ENCODE data around the gene MACROD1.

Gene MACROD1, protein sequence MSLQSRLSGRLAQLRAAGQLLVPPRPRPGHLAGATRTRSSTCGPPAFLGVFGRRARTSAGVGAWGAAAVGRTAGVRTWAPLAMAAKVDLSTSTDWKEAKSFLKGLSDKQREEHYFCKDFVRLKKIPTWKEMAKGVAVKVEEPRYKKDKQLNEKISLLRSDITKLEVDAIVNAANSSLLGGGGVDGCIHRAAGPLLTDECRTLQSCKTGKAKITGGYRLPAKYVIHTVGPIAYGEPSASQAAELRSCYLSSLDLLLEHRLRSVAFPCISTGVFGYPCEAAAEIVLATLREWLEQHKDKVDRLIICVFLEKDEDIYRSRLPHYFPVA

DNA sequence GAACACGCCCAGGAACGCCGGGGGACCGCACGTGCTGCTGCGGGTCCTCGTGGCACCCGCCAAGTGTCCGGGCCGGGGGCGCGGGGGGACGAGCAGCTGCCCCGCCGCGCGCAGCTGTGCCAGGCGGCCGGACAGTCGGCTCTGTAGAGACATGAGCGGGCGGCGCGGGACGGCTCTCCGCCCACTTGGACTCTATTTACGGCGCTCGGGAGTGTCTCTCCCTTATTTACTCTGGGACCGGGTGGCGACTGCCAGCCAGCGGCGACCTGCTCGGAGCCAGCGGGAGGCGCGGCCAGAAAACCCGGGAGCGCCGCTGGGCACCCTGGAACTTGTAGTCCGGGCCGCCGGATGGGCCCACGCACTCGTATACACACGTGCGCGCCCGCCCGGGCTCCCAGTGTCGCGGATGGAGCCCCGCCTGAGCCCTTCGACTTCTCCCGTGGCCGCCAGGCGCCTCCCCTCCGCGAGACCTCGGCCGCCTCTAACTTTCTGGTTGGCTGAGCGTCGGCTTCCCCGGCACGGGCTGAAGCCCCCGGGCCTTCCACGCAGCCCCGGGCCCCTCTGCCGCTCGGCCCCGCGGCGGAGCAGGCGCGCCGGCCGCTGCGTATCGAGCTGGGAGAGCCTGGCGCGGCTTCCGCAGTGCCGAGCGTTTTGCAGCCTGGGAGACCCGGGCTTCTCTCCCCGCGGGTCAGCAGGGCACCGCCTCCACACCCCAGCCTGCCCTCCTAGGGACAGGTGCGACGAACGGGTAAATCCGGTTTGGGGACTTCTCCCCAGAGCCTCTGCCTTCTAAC is at the start of gene MACROD1:
TSS of gene MACROD1 (minus strand) at position 272 of the 794 bp plus-strand sequence. CDS start at position 153, 119 bp downstream.
- peak within 1 kb of the TSS; percentile 66 for H3K4me3 ChIP-seq (ENCODE audit: low read length)
- peak; percentile 76 for DNase-seq (ENCODE audit: low read depth)
- TF ChIP-seq, protein P1, sequence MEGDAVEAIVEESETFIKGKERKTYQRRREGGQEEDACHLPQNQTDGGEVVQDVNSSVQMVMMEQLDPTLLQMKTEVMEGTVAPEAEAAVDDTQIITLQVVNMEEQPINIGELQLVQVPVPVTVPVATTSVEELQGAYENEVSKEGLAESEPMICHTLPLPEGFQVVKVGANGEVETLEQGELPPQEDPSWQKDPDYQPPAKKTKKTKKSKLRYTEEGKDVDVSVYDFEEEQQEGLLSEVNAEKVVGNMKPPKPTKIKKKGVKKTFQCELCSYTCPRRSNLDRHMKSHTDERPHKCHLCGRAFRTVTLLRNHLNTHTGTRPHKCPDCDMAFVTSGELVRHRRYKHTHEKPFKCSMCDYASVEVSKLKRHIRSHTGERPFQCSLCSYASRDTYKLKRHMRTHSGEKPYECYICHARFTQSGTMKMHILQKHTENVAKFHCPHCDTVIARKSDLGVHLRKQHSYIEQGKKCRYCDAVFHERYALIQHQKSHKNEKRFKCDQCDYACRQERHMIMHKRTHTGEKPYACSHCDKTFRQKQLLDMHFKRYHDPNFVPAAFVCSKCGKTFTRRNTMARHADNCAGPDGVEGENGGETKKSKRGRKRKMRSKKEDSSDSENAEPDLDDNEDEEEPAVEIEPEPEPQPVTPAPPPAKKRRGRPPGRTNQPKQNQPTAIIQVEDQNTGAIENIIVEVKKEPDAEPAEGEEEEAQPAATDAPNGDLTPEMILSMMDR (conservative IDR thresholded peaks at IDR 0.05; ENCODE audit: low read length), result no peak

DNA sequence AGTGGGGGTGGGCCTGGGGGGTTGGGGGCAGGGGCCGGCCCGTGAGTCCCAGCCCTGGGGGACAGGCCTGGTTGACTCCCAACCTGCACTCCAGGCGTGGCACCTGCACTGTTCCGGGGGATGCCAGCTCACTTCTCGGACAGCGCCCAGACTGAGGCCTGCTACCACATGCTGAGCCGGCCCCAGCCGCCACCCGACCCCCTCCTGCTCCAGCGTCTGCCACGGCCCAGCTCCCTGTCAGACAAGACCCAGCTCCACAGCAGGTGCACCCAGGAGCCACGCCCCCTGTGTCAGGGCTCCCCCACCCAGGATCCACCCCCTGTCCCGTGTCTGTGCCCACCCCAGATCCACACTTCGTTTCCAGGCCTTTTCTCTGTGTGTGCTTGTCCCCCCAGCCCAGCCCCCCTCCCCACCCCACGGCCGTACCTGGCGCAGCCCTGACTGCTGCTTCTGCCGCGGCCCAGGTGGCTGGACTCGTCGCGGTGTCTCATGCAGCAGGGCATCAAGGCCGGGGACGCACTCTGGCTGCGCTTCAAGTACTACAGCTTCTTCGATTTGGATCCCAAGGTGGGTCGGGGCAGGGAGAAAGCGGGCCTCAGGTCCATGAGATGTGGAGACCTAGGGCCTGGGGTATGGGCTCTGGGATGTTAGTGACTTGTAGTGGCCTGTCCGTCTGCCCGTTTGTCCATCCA is 45.4 kb upstream of the MACROD1 start:
- TF ChIP-seq, protein P1 (conservative IDR thresholded peaks at IDR 0.05; ENCODE audit: low read length), result no peak
- DNase-seq (ENCODE audit: low read depth), result no peak
- H3K4me3 ChIP-seq (ENCODE audit: low read length), result no peak overlapping the region

DNA sequence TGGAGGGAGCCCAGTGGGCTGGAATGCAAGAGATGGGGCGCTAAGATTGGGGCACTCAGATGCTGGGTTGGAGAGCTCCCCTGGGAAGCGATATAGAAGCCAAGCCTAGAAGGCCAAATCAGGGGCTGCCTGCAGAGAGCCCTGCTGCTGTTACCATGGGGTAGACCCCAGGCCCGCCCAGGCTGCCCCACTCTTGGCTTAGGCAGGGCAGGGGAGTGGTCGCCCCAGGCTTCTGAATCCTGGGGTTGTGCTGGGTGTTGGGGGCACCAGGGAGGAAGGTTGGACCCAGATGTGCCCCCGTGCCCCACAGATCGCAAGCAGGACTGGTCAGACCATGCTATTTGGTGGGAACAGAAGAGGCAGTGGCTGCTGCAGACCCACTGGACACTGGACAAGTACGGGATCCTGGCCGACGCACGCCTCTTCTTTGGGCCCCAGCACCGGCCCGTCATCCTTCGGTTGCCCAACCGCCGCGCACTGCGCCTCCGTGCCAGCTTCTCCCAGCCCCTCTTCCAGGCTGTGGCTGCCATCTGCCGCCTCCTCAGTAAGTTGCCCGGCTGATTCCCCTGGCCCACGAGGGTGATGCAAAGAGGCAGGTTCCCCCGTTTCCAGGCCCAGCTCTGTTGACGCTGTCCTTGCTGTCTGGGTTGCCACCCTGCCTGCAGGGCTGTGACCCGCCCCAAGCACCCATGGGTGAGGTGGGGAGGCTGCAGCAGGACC is 44.5 kb upstream of the MACROD1 start:
- TF ChIP-seq, protein P1 (conservative IDR thresholded peaks at IDR 0.05; ENCODE audit: low read length), result no peak
- DNase-seq (ENCODE audit: low read depth), result no peak
- no peak overlapping the region for H3K4me3 ChIP-seq (ENCODE audit: low read length)

DNA sequence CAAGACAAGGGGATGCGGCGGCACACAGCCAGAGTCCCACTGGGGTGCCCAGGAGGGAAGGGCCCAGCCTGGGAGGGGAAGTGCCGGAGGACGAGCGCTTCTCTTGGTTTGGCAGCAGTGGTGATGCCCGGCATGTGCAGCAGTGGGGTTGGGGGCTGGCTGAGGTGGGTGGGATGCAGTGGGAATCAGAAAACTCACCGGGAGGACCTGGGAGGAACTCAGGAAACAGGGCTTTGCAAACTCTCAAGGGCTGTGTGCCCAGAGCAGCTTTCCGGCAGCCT is 43.6 kb upstream of the MACROD1 start:
- no peak overlapping the region for H3K4me3 ChIP-seq (ENCODE audit: low read length)
- TF ChIP-seq, protein P1 (conservative IDR thresholded peaks at IDR 0.05; ENCODE audit: low read length), result no peak
- no peak for DNase-seq (ENCODE audit: low read depth)

DNA sequence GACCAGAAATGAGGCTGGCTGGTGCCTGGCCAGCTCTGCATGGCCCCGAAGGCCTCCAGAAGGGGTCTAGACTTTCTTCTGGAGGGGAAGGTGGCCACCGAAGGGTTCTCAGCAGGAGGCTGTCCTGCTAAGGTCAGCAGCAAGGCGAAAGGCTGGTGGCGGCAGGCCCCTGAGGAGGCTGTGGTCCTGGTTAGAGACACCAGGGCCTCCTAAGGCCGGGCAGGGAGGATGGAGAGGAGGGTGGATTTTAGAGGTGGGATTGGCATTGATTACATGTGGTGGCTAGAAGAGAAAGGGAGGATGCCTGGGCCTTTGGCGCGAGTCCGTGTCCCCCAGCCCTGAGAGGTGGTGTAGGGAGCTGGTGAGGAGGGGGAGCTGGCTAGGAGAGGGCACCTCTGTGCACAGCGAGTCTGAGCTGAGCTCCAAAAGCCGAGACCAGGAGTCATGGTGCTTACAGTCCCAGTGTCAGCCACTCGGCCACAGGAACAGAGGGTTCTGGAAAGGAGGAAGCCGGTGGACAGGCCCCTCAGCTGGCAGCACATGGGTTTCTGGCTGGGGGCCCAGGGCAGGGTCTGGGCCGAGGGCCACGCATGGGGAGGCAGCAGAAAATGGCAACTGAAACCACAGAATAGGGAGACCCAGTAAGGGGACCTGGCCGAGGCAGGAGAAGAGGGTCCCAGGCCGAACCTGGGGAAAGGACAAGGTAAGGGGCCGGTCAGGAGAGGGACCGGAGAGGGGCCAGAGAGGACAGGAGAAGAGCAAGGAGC is 43.1 kb upstream of the MACROD1 start:
- H3K4me3 ChIP-seq (ENCODE audit: low read length), result no peak overlapping the region
- no peak for DNase-seq (ENCODE audit: low read depth)
- TF ChIP-seq, protein P1 (conservative IDR thresholded peaks at IDR 0.05; ENCODE audit: low read length), result no peak

DNA sequence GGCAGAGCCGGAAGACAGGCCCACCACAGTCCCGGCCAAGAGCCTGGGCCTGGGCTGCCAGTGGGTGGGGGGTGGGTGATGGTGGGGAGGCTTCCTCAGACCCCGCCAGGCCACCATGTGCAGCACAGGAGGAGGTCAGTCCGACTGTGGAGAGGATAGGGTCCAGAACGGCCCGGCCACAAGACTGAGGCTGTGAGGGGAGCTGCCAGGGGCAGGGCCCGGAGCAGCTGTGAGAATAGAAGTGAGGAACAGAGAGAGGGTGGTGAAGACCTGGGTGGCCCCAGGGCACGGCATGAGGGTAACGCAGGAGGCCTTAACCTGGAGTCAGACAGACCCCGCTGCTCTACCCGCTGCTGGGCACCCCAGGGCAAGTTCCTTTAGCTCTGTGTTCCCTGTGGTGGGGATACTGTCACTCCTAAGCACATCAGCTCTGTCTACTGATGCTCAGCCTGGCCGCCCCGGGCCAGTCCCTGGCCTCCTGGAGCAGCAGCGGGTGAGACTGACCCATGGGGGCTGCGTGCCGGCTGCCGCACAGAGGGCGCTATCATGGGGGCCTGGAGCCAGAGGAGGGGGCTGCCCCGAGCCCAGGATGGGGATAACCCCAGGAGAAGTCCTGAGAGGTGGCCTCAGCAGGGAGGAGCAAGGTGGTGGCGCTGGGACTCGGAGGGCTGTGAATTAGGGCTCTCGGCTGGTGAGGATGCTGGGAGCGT is 42.3 kb upstream of the MACROD1 start:
- DNase-seq (ENCODE audit: low read depth), result no peak
- no peak overlapping the region for H3K4me3 ChIP-seq (ENCODE audit: low read length)
- TF ChIP-seq, protein P1 (conservative IDR thresholded peaks at IDR 0.05; ENCODE audit: low read length), result no peak
